Measurements from ENCODE around the gene SORCS3. TPM values are rescaled to one million over a fixed set of nuclear protein-coding genes. Genes with fewer than 3 reads are reported as not detected.

Gene SORCS3
- 0.07 TPM for polyA plus RNA-seq (2013, experiment 1 of 2)
- polyA plus RNA-seq (2013, experiment 2 of 2) = 0.04 TPM

- Histone ChIP-seq H3K9ac (ENCODE audit: low read length) (peak within 1 kb of the TSS; percentile 44), H3K27ac (ENCODE audit: low read depth, low read length) (no peak within 1 kb of the TSS), H3K23ac (ENCODE audit: low read length) (peak within 1 kb of the TSS; percentile 66), H3K56ac (ENCODE audit: low read length) (peak within 1 kb of the TSS; percentile 70), H3K4ac (ENCODE audit: low read depth, low read length) (no peak within 1 kb of the TSS), H2BK15ac (replicated peaks; ENCODE audit: low read depth) (no peak within 1 kb of the TSS), H3K4me1 (ENCODE audit: control insufficient read depth, low read depth, low read length) (no peaks in the 10 kb centered on the region), H2BK120ac (ENCODE audit: low read depth, low read length) (no peak within 1 kb of the TSS), H4K8ac (ENCODE audit: low read depth, low read length) (no peak within 1 kb of the TSS), H2BK5ac (ENCODE audit: low read length) (no peak within 1 kb of the TSS), H3K4me2 (ENCODE audit: low read length) (peak within 1 kb of the TSS; percentile 98), H3K36me3 (ENCODE audit: control insufficient read depth, insufficient read depth, low read length) (no peaks in the 10 kb centered on the region), H3K79me2 (ENCODE audit: control insufficient read depth, insufficient read depth, low read length) (no peaks in the 10 kb centered on the region), H3K18ac (ENCODE audit: low read length) (no peak within 1 kb of the TSS), H4K5ac (ENCODE audit: low read length) (no peak within 1 kb of the TSS), H3K79me1 (ENCODE audit: low read length) (no peaks in the 10 kb centered on the region), H3K4me3 (ENCODE audit: low read length) (no peak within 1 kb of the TSS), H2AK5ac (ENCODE audit: low read length) (no peak within 1 kb of the TSS), H3K27me3 (ENCODE audit: insufficient read depth, low read length, poor library complexity) (peaks cover 15% of the 10 kb centered on the region)
- WGBS (ENCODE audit: extremely low coverage, insufficient coverage, low lambda C conversion rate) = no CpG with 5 or more reads among the region's 96 CpGs
- peak; percentile 51 for DNase-seq
These were observed at the start of gene SORCS3 for GRCh38 chr10:104641187-104641936. Gene SORCS3 (plus strand): TSS chr10:104641290.

DNA sequence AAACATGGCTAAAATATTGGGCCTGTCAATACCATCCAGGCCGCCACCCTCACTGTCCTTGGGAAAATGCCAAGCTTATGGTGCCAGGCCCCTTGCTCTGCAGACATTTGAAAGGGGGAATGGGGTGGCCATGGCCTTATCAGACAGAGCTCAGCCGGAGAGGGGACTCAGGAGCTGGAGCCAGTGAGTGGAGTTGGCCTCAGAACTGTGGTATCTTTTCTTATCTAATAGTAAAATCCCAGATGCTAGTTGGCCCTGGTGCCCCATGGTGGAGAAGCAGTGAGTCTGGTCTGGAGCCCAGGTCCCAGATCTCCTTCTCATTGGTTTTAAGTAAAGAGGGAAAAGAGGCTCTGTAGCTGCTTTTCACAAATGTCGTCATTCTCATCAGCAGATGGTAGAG is 49.6 kb upstream of the SORCS3 start:
- Histone ChIP-seq H3K79me2 (ENCODE audit: control insufficient read depth, insufficient read depth, low read length) (no peaks in the 10 kb centered on the region), H3K27ac (ENCODE audit: low read depth, low read length) (no peak overlapping the region), H3K79me1 (ENCODE audit: low read length) (no peaks in the 10 kb centered on the region), H3K4me2 (ENCODE audit: low read length) (no peak overlapping the region), H3K4ac (ENCODE audit: low read depth, low read length) (no peak overlapping the region), H3K4me3 (ENCODE audit: low read length) (no peak overlapping the region), H3K23ac (ENCODE audit: low read length) (no peak overlapping the region), H2AK5ac (ENCODE audit: low read length) (no peak overlapping the region), H3K36me3 (ENCODE audit: control insufficient read depth, insufficient read depth, low read length) (no peaks in the 10 kb centered on the region), H3K18ac (ENCODE audit: low read length) (no peak overlapping the region), H3K4me1 (ENCODE audit: control insufficient read depth, low read depth, low read length) (no peaks in the 10 kb centered on the region), H3K27me3 (ENCODE audit: insufficient read depth, low read length, poor library complexity) (no peaks in the 10 kb centered on the region), H3K56ac (ENCODE audit: low read length) (no peak overlapping the region), H2BK5ac (ENCODE audit: low read length) (no peak overlapping the region), H4K8ac (ENCODE audit: low read depth, low read length) (no peak overlapping the region), H4K5ac (ENCODE audit: low read length) (no peak overlapping the region), H2BK15ac (replicated peaks; ENCODE audit: low read depth) (no peak overlapping the region), H3K9ac (ENCODE audit: low read length) (no peak overlapping the region), H2BK120ac (ENCODE audit: low read depth, low read length) (no peak overlapping the region)
- no CpG with 5 or more reads among the region's 3 CpGs for WGBS (ENCODE audit: extremely low coverage, insufficient coverage, low lambda C conversion rate)
- no peak for DNase-seq

GRCh38 chr10:104601166-104601565 is 39.9 kb upstream of the SORCS3 start:
- no peak overlapping the region for H3K9ac ChIP-seq (ENCODE audit: low read length)
- H3K23ac ChIP-seq (ENCODE audit: low read length) = no peak overlapping the region
- no CpG with 5 or more reads among the region's 1 CpG for WGBS (ENCODE audit: extremely low coverage, insufficient coverage, low lambda C conversion rate)
- no peak overlapping the region for H3K4me2 ChIP-seq (ENCODE audit: low read length)
- no peak for DNase-seq
- no peak overlapping the region for H2BK120ac ChIP-seq (ENCODE audit: low read depth, low read length)
- H4K5ac ChIP-seq (ENCODE audit: low read length) = no peak overlapping the region
- no peaks in the 10 kb centered on the region for H3K36me3 ChIP-seq (ENCODE audit: control insufficient read depth, insufficient read depth, low read length)
- no peaks in the 10 kb centered on the region for H3K79me2 ChIP-seq (ENCODE audit: control insufficient read depth, insufficient read depth, low read length)
- H3K18ac ChIP-seq (ENCODE audit: low read length) = no peak overlapping the region
- H2BK15ac ChIP-seq (replicated peaks; ENCODE audit: low read depth) = no peak overlapping the region
- H3K27ac ChIP-seq (ENCODE audit: low read depth, low read length) = no peak overlapping the region
- no peak overlapping the region for H3K56ac ChIP-seq (ENCODE audit: low read length)
- no peak overlapping the region for H2AK5ac ChIP-seq (ENCODE audit: low read length)
- H3K79me1 ChIP-seq (ENCODE audit: low read length) = no peaks in the 10 kb centered on the region
- H4K8ac ChIP-seq (ENCODE audit: low read depth, low read length) = no peak overlapping the region
- H3K27me3 ChIP-seq (ENCODE audit: insufficient read depth, low read length, poor library complexity) = no peaks in the 10 kb centered on the region
- no peaks in the 10 kb centered on the region for H3K4me1 ChIP-seq (ENCODE audit: control insufficient read depth, low read depth, low read length)
- no peak overlapping the region for H3K4me3 ChIP-seq (ENCODE audit: low read length)
- no peak overlapping the region for H2BK5ac ChIP-seq (ENCODE audit: low read length)
- H3K4ac ChIP-seq (ENCODE audit: low read depth, low read length) = no peak overlapping the region

GRCh38 chr10:104608091-104608828 is 32.8 kb upstream of the SORCS3 start:
- Histone ChIP-seq H3K18ac (ENCODE audit: low read length) (no peak overlapping the region), H4K5ac (ENCODE audit: low read length) (no peak overlapping the region), H3K56ac (ENCODE audit: low read length) (no peak overlapping the region), H3K4me2 (ENCODE audit: low read length) (no peak overlapping the region), H2AK5ac (ENCODE audit: low read length) (no peak overlapping the region), H4K8ac (ENCODE audit: low read depth, low read length) (no peak overlapping the region), H3K23ac (ENCODE audit: low read length) (no peak overlapping the region), H3K79me2 (ENCODE audit: control insufficient read depth, insufficient read depth, low read length) (no peaks in the 10 kb centered on the region), H3K4ac (ENCODE audit: low read depth, low read length) (no peak overlapping the region), H3K4me3 (ENCODE audit: low read length) (no peak overlapping the region), H2BK120ac (ENCODE audit: low read depth, low read length) (no peak overlapping the region), H3K27ac (ENCODE audit: low read depth, low read length) (no peak overlapping the region), H3K4me1 (ENCODE audit: control insufficient read depth, low read depth, low read length) (no peaks in the 10 kb centered on the region), H2BK5ac (ENCODE audit: low read length) (no peak overlapping the region), H3K9ac (ENCODE audit: low read length) (no peak overlapping the region), H3K79me1 (ENCODE audit: low read length) (no peaks in the 10 kb centered on the region), H3K36me3 (ENCODE audit: control insufficient read depth, insufficient read depth, low read length) (no peaks in the 10 kb centered on the region), H3K27me3 (ENCODE audit: insufficient read depth, low read length, poor library complexity) (no peaks in the 10 kb centered on the region), H2BK15ac (replicated peaks; ENCODE audit: low read depth) (no peak overlapping the region)
- no peak for DNase-seq
- no CpG with 5 or more reads among the region's 7 CpGs for WGBS (ENCODE audit: extremely low coverage, insufficient coverage, low lambda C conversion rate)

DNA sequence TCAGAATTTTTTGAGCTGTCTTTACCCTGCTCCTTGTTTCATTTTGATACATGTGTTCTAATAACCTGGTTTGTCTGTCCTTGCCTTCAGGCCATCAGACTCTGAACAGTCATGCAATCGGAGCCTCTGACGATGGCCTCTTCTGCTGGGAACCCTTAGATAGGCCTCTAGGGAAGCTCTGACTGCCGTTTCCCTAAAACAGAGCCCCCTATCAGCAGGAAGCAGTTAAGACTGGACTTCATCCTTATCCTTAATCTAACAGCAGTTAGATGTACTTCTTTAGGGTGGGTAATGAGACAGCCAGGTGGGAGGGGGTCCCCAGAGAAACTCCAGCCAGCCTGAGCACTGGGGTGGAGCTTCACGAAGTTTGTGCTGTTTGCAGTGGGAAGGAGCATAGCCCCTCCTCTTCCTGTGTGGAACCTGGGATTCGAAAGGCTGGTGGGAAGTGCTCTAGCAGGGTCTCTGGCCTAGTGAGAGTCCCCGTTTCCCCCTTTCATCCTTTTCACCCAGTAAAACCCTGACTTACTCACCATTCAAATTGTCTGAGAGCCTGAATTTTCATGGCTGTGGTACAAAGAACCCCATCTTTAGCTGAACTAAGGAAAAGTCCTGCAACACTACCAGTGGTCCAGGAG is 28.4 kb upstream of the SORCS3 start:
- no peak overlapping the region for H2BK5ac ChIP-seq (ENCODE audit: low read length)
- no peaks in the 10 kb centered on the region for H3K4me1 ChIP-seq (ENCODE audit: control insufficient read depth, low read depth, low read length)
- no peak overlapping the region for H4K5ac ChIP-seq (ENCODE audit: low read length)
- H3K27me3 ChIP-seq (ENCODE audit: insufficient read depth, low read length, poor library complexity) = no peaks in the 10 kb centered on the region
- no peak overlapping the region for H3K4me2 ChIP-seq (ENCODE audit: low read length)
- no CpG with 5 or more reads among the region's 6 CpGs for WGBS (ENCODE audit: extremely low coverage, insufficient coverage, low lambda C conversion rate)
- H3K18ac ChIP-seq (ENCODE audit: low read length) = no peak overlapping the region
- no peak overlapping the region for H3K9ac ChIP-seq (ENCODE audit: low read length)
- H3K4ac ChIP-seq (ENCODE audit: low read depth, low read length) = no peak overlapping the region
- no peaks in the 10 kb centered on the region for H3K36me3 ChIP-seq (ENCODE audit: control insufficient read depth, insufficient read depth, low read length)
- no peak overlapping the region for H2AK5ac ChIP-seq (ENCODE audit: low read length)
- no peaks in the 10 kb centered on the region for H3K79me2 ChIP-seq (ENCODE audit: control insufficient read depth, insufficient read depth, low read length)
- H3K79me1 ChIP-seq (ENCODE audit: low read length) = no peaks in the 10 kb centered on the region
- H3K27ac ChIP-seq (ENCODE audit: low read depth, low read length) = no peak overlapping the region
- H3K56ac ChIP-seq (ENCODE audit: low read length) = no peak overlapping the region
- H4K8ac ChIP-seq (ENCODE audit: low read depth, low read length) = no peak overlapping the region
- H3K4me3 ChIP-seq (ENCODE audit: low read length) = no peak overlapping the region
- H2BK15ac ChIP-seq (replicated peaks; ENCODE audit: low read depth) = no peak overlapping the region
- no peak overlapping the region for H3K23ac ChIP-seq (ENCODE audit: low read length)
- DNase-seq = peak; percentile 48
- no peak overlapping the region for H2BK120ac ChIP-seq (ENCODE audit: low read depth, low read length)

Data from mesendoderm (in vitro differentiated cells).